ENCODE data around the gene CGNL1. TPM values are rescaled to one million over a fixed set of nuclear protein-coding genes. Genes with fewer than 3 reads are reported as not detected.

Gene CGNL1
- total RNA-seq, 1 experiment from 2014 or later = 34.6 TPM

- Histone ChIP-seq H2BK20ac (ENCODE audit: low read depth, low read length, poor library complexity, severe bottlenecking) (no peak overlapping the region), H2BK5ac (ENCODE audit: insufficient read length, low read length) (no peak overlapping the region), H3T11ph (ENCODE audit: low read length) (no peak overlapping the region), H2BK12ac (ENCODE audit: insufficient read length, low read depth, low read length) (no peak overlapping the region), H2AK5ac (ENCODE audit: insufficient read length, low read length) (no peak overlapping the region), H3K9me3 (ENCODE audit: control insufficient read depth, low read depth, low read length) (no peaks in the 10 kb centered on the region), H4K91ac (ENCODE audit: insufficient read length, low read depth, low read length) (no peak overlapping the region), H3K14ac (ENCODE audit: insufficient read depth, low read length) (no peak overlapping the region), H3K9ac (ENCODE audit: extremely low read depth, insufficient read length, low read length) (no peak overlapping the region), H4K5ac (ENCODE audit: insufficient read length, low read depth, low read length) (no peak overlapping the region), H3K4me2 (ENCODE audit: insufficient read depth, insufficient read length, low read length) (no peak overlapping the region), H3K27ac (ENCODE audit: insufficient read length, low read depth, low read length) (no peak overlapping the region), H3K79me1 (ENCODE audit: insufficient read depth, low read depth, low read length, poor library complexity, severe bottlenecking) (no peaks in the 10 kb centered on the region), H2AFZ (ENCODE audit: low read length) (no peak overlapping the region), H3K18ac (ENCODE audit: insufficient read length, low read depth, low read length) (no peak overlapping the region), H3K27me3 (ENCODE audit: insufficient read depth, low read length) (no peaks in the 10 kb centered on the region), H3K56ac (ENCODE audit: insufficient read length, low read depth, low read length) (no peak overlapping the region), H3K4me1 (ENCODE audit: insufficient read depth, low read length) (peaks cover 11% of the 10 kb centered on the region), H3K23ac (ENCODE audit: insufficient read length, low read depth, low read length) (no peak overlapping the region), H2BK15ac (ENCODE audit: low read depth, low read length) (no peak overlapping the region), H3K4ac (ENCODE audit: low read depth, low read length) (no peak overlapping the region), H4K20me1 (ENCODE audit: control insufficient read depth, insufficient read depth, insufficient read length) (no peaks in the 10 kb centered on the region), H4K8ac (replicated peaks; ENCODE audit: insufficient read length, low read depth, low read length) (no peak overlapping the region), H3K23me2 (ENCODE audit: insufficient read length, low read depth, low read length, poor library complexity, severe bottlenecking) (no peaks in the 10 kb centered on the region), H2BK120ac (ENCODE audit: low read depth, low read length, poor library complexity, severe bottlenecking) (no peak overlapping the region), H3K79me2 (ENCODE audit: insufficient read depth, low read length) (no peaks in the 10 kb centered on the region)
- no CpG with 5 or more reads among the region's 4 CpGs for WGBS (ENCODE audit: extremely low coverage, insufficient read length, low lambda C conversion rate)
- peaks cover 12 to 42% (median 23%) of the 10 kb centered on the region in 3 experiments for H3K36me3 Mint-ChIP-seq (ENCODE audit: insufficient read depth in 1 of 3, low read depth in 3 of 3)
- H3K9me3 Mint-ChIP-seq = peaks cover 0 to 3% of the 10 kb centered on the region in 2 experiments; a peak in 2 of 5 replicates
- TF ChIP-seq CTCF (conservative IDR thresholded peaks at IDR 0.05) = no peak
- no peaks in the 10 kb centered on the region for H3K27me3 Mint-ChIP-seq (ENCODE audit: low read depth)
- H3K27ac Mint-ChIP-seq = peak overlapping the region; percentile 34 to 57 (median 43); a peak in 5 of 7 replicates
- H3K4me1 Mint-ChIP-seq = peaks cover 41 to 46% of the 10 kb centered on the region in 2 experiments
- H3K4me3 Mint-ChIP-seq = no peak overlapping the region
- no peak for DNase-seq
These were observed 26.7 kb downstream of the CGNL1 start for GRCh38 chr15:57403017-57403416.
